Pancreas (tissue), 10 donors: ENCODE results near the gene TTC3. TPM values are rescaled to one million over a fixed set of nuclear protein-coding genes. Genes with fewer than 3 reads are reported as not detected.

Experiments
- ATAC-seq, 4 donors: fragments of 200-7000 bp; cut with Tn5 transposase; one replicate each; pipeline versions ENCODE4 v1.8.0 to v1.9.1; 2020; ENCODE audit warnings: mild to moderate bottlenecking in 4 of 4, moderate library complexity in 4 of 4
- DNase-seq, 6 donors: peaks; one replicate each; pipeline ENCODE4 v3.0.0-alpha.2; 2020
- FAIRE-seq: peaks from 2 replicates; lab custom pipeline; 2012; peaks lifted over from hg19 to GRCh38; lab: Jason Lieb, UNC
- H3K27ac ChIP-seq, 4 donors: fragments of 200-600 bp; sonication (generic); 1 replicate in 3 of 4; 2 replicates in 1 of 4; pipeline versions ENCODE4 v1.5.0 to v1.8.0; 2020
- H3K27me3 ChIP-seq, 4 donors: fragments of 200-600 bp; one replicate each; pipeline ENCODE4 v1.8.0; 2021
- H3K36me3 ChIP-seq, 3 donors: fragments of 200-600 bp; sonication (generic) in 1 of 3; one replicate each; pipeline versions ENCODE4 v1.5.0 to v1.8.0; 2020 to 2021
- H3K4me1 ChIP-seq, 3 donors: fragments of 200-600 bp; one replicate each; pipeline ENCODE4 v1.8.0; 2021
- H3K4me3 ChIP-seq, 4 donors: fragments of 200-600 bp; sonication (generic) in 2 of 4; one replicate each; pipeline versions ENCODE4 v1.5.0 to v1.8.0; 2020 to 2021
- H3K9me3 ChIP-seq, 4 donors: fragments of 200-600 bp; one replicate each; pipeline ENCODE4 v1.8.0; 2021
- WGBS, 2 donors: extraction: QIAGEN DNeasy Blood & Tissue Kit; methylation state at CpG; one replicate each; pipeline ENCODE4 v1.1.7; 2013; 5-methylcytosine and 5-hydroxymethylcytosine counted together
- intact Hi-C, 3 donors: fragments of 100-400 bp; cut with DNase I; formaldehyde crosslinking; loops; one replicate each; pipeline versions ENCODE4 v1.11.1 to v1.14.2; 2022
- polyA plus RNA-seq, 2 donors: library from polyadenylated mRNA; stranded (reverse); fragments of 200-250 nt; gene quantifications; one replicate each; pipeline ENCODE4 v1.2.3, GENCODE V29; 2013
- total RNA-seq, 6 donors: library from RNA; stranded (reverse); fragmentation: NEBNext Ultra II Directional in 4 of 6; extraction: Animal tissue kit (Norgen Biotek cat#: 25700) in 4 of 6; gene quantifications; one replicate each; pipeline versions ENCODE4 v1.2.1 to v1.2.4, GENCODE V29; 2021 to 2023
- TF ChIP-seq, protein P1 (sequence below), 4 donors: fragments of 200-600 bp; sonication (generic) in 3 of 4; IDR thresholded peaks; one replicate each; pipeline versions ENCODE4 v1.5.0 to v1.8.0; 2021; ENCODE audit warnings: antibody characterized with exemption in 4 of 4
- donor health status: healthy with polysubstance abuse.
- donor health status: DM: no; HTN: no; CAD: no; lungs with moderate emphysema.
- donor health status: DM: no; HTN: no; CAD: no.
- donor health status: control.
- donor health status: control.
- donor health status: Bipolar disorder and iron deficiency.
- donor health status: DM: yes; HTN: yes; CAD: no.
- donor health status: DM: no; HTN: no; CAD: no.
- donor health status: DM: no; HTN: no; CAD: no.
- donor health status: DM: yes; HTN: yes; CAD: no.

Gene TTC3
- total and polyA plus RNA-seq, 8 donors, result 24.6 to 103 (median 62.8) TPM

GRCh38 chr21:37210799-37211198, 137.7 kb downstream of the TTC3 start:
- Histone ChIP-seq H3K4me3 (no peak overlapping the region), H3K9me3 (no peaks in the 10 kb centered on the region), H3K4me1 (peaks cover 0 to 8% (median 5%) of the 10 kb centered on the region in 3 donors), H3K27me3 (no peaks in the 10 kb centered on the region), H3K27ac (no peak overlapping the region), H3K36me3 (no peaks in the 10 kb centered on the region)
- intact Hi-C loops, result no loop called here
- TF ChIP-seq, protein P1, sequence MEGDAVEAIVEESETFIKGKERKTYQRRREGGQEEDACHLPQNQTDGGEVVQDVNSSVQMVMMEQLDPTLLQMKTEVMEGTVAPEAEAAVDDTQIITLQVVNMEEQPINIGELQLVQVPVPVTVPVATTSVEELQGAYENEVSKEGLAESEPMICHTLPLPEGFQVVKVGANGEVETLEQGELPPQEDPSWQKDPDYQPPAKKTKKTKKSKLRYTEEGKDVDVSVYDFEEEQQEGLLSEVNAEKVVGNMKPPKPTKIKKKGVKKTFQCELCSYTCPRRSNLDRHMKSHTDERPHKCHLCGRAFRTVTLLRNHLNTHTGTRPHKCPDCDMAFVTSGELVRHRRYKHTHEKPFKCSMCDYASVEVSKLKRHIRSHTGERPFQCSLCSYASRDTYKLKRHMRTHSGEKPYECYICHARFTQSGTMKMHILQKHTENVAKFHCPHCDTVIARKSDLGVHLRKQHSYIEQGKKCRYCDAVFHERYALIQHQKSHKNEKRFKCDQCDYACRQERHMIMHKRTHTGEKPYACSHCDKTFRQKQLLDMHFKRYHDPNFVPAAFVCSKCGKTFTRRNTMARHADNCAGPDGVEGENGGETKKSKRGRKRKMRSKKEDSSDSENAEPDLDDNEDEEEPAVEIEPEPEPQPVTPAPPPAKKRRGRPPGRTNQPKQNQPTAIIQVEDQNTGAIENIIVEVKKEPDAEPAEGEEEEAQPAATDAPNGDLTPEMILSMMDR (IDR thresholded peaks at IDR 0.05), result no peak
- FAIRE-seq (no peak), ATAC-seq (no peak), DNase-seq (no peak)
- 97% methylated on average over 1 of the region's 1 CpG for WGBS, 2 donors

DNA sequence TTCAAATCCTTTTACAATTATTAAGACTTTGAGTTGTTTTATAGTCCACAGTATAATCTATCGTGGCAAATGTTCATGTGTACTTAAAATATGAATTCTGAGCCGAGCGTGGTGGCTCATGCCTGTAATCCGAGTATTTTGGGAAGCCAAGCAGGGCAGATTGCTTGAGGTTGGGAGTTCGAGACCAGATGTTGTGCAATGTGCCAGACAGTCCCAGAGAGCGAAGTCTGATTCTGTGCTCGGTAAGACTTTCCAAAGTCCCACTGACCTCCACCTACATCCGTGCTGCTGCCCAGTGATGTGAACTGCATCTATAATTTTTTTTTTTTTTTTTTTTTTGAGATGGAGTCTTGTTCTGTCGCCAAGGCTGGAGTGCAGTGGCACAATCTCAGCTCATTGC, 141.9 kb downstream of the TTC3 start:
- WGBS, 2 donors, result 89 to 94% methylated on average over 9 of the region's 9 CpGs
- ATAC-seq (no peak), DNase-seq (no peak), FAIRE-seq (no peak)
- no peaks in the 10 kb centered on the region for H3K36me3 ChIP-seq
- TF ChIP-seq, protein P1 (IDR thresholded peaks at IDR 0.05), result no peak
- intact Hi-C loops, result no loop called here
- no peaks in the 10 kb centered on the region for H3K9me3 ChIP-seq
- H3K4me3 ChIP-seq, result no peak overlapping the region
- H3K4me1 ChIP-seq, result peaks cover 0 to under 1% (median 0%) of the 10 kb centered on the region in 3 donors
- no peak overlapping the region for H3K27ac ChIP-seq
- H3K27me3 ChIP-seq, result no peaks in the 10 kb centered on the region

- Histone ChIP-seq H3K4me1 (peaks cover 0 to 3% (median 0%) of the 10 kb centered on the region in 3 donors), H3K27me3 (no peaks in the 10 kb centered on the region), H3K4me3 (peak overlapping the region in 3 of 4 donors; percentile 54 to 66 (median 57)), H3K9me3 (no peaks in the 10 kb centered on the region), H3K36me3 (peaks cover 0 to 13% (median 6%) of the 10 kb centered on the region in 3 donors), H3K27ac (peak overlapping the region in 2 of 4 donors; percentile 54 to 64)
- no peak for FAIRE-seq
- TF ChIP-seq, protein P1 (IDR thresholded peaks at IDR 0.05), result no peak
- intact Hi-C loops, result no loop called here
- 45 to 53% methylated on average over 13 of the region's 13 CpGs for WGBS, 2 donors
- no peak for DNase-seq
- ATAC-seq, result no peak
These were observed 146.8 kb downstream of the TTC3 start for GRCh38 chr21:37219761-37220432.

GRCh38 chr21:37220433-37220980, 147.5 kb downstream of the TTC3 start:
- Histone ChIP-seq H3K9me3 (no peaks in the 10 kb centered on the region), H3K27ac (peak overlapping the region; percentile 54 to 73 (median 64)), H3K4me1 (peaks cover 0 to 3% (median 0%) of the 10 kb centered on the region in 3 donors), H3K4me3 (peak overlapping the region; percentile 23 to 66 (median 56)), H3K27me3 (no peaks in the 10 kb centered on the region), H3K36me3 (peaks cover 0 to 19% (median 6%) of the 10 kb centered on the region in 3 donors)
- ATAC-seq, result peak; percentile 55 to 73 (median 68)
- peak in 3 of 6 donors; percentile 19 to 50 (median 39) for DNase-seq
- intact Hi-C loops, result no loop called here
- no peak for FAIRE-seq
- 3 to 4% methylated on average over 35 of the region's 35 CpGs for WGBS, 2 donors
- TF ChIP-seq, protein P1 (IDR thresholded peaks at IDR 0.05), result no peak
